Measurements from ENCODE around the gene NXPH3. TPM values are rescaled to one million over a fixed set of nuclear protein-coding genes. Genes with fewer than 3 reads are reported as not detected.

NXPH3 gene
- 0.93 TPM for total RNA-seq

GRCh38 chr17:49575679-49576087 is at the start of gene NXPH3:
Gene NXPH3, plus strand, starts transcription at chr17:49575871. Its CDS starts 349 bp downstream, at chr17:49576220.

Other genes starting within 250 kb of the NXPH3 start
- gene ZNF652, start 213.6 kb upstream of the NXPH3 start, total RNA-seq: 35.6 TPM
- 141 TPM for gene PHB1, start 161.0 kb upstream of the NXPH3 start, total RNA-seq
- 12.1 TPM for gene NGFR, start 80.6 kb upstream of the NXPH3 start, total RNA-seq
- gene SPOP, start 102.2 kb downstream of the NXPH3 start, total RNA-seq: 103 TPM
- gene SLC35B1, start 132.1 kb downstream of the NXPH3 start, total RNA-seq: 29.8 TPM
- gene FAM117A, start 188.3 kb downstream of the NXPH3 start, total RNA-seq: 10.3 TPM
- 55.0 TPM for gene KAT7, start 212.8 kb downstream of the NXPH3 start, total RNA-seq